Measurements from ENCODE around the gene SLC6A14. TPM values are rescaled to one million over a fixed set of nuclear protein-coding genes. Genes with fewer than 3 reads are reported as not detected.

SLC6A14 gene
- total RNA-seq, 6 experiments from 2014 or later, result not detected

Small RNA genes lying within 50 kb of the gene (small RNA-seq; reads per million reads assigned to genes)
- gene RNU6-154P, result 0 reads per million in 2 experiments

Other genes with a start within 250 kb of the SLC6A14 start
- gene CT83, start 26.4 kb downstream of the SLC6A14 start, total RNA-seq, result not detected